Hepatocyte (in vitro differentiated cells): Measurements from ENCODE around the gene GSTO1.

Experiments used
- CTCF ChIP-seq: fragments of 200-600 bp; sonication (generic); IDR thresholded peaks from 2 replicates; pipeline ENCODE4 v1.5.1; 2016; ENCODE audit warnings: antibody characterized with exemption, mild to moderate bottlenecking; ENCODE audit not compliant: poor library complexity
- EZH2 ChIP-seq: fragments of 200-600 bp; sonication (generic); IDR thresholded peaks from 2 replicates; pipeline ENCODE4 v1.6.1; 2016; ENCODE audit warnings: antibody characterized with exemption, mild to moderate bottlenecking, borderline replicate concordance
- EZH2phosphoT487 ChIP-seq: fragments of 200-600 bp; sonication (generic); IDR thresholded peaks from one replicate; pipeline ENCODE4 v1.6.1; 2018; ENCODE audit warnings: antibody characterized with exemption, mild to moderate bottlenecking, low read depth, moderate library complexity; ENCODE audit not compliant: unreplicated experiment, severe bottlenecking

- no peak for TF ChIP-seq CTCF
- no peak for TF ChIP-seq EZH2
- TF ChIP-seq EZH2phosphoT487, result no peak
These were observed 754 bp downstream of the GSTO1 start for GRCh38 chr10:104255311-104255981.
